Mesothelial cell of epicardium (in vitro differentiated cells): Measurements from ENCODE around the gene VCX2. TPM values are rescaled to one million over a fixed set of nuclear protein-coding genes. Genes with fewer than 3 reads are reported as not detected.
"Not testable (repeated sequence)": the region's sequence is repeated elsewhere in the genome, so short reads cannot be mapped to it uniquely, and the experiment has no call there.

Experiments
- DNase-seq, 2 experiments: peaks; one replicate each; pipeline ENCODE4 v3.0.0; 2021; ENCODE audit warnings: low spot score in 2 of 2; ENCODE audit not compliant: unreplicated experiment in 2 of 2
- H3K27ac Mint-ChIP-seq: 2 replicates; pipeline ENCODE4 v1.8.0; 2021; ENCODE audit warnings: mixed read lengths
- H3K27me3 Mint-ChIP-seq: 2 replicates; pipeline ENCODE4 v1.8.0; 2021; ENCODE audit warnings: low read depth, mixed read lengths
- H3K36me3 Mint-ChIP-seq: 2 replicates; pipeline ENCODE4 v1.8.0; 2021; ENCODE audit warnings: mixed read lengths
- H3K4me1 Mint-ChIP-seq: 2 replicates; pipeline ENCODE4 v1.8.0; 2021; ENCODE audit warnings: mixed read lengths
- H3K4me3 Mint-ChIP-seq: 2 replicates; pipeline ENCODE4 v1.8.0; 2021; ENCODE audit warnings: mild to moderate bottlenecking, moderate library complexity, mixed read lengths
- H3K9me3 Mint-ChIP-seq: 2 replicates; pipeline ENCODE4 v1.8.0; 2021; ENCODE audit warnings: mixed read lengths
- total RNA-seq: library from RNA; stranded (reverse); gene quantifications from 3 replicates; pipeline ENCODE4 v1.2.1, GENCODE V29; 2021
- TF ChIP-seq, protein P1 (sequence below): fragments of 200-600 bp; sonication (generic); IDR thresholded peaks from one replicate; pipeline ENCODE4 v1.5.0; 2021; ENCODE audit warnings: antibody characterized with exemption; ENCODE audit not compliant: unreplicated experiment

The VCX2 gene
- total RNA-seq, 1 donor from 2014 or later = not detected

DNA sequence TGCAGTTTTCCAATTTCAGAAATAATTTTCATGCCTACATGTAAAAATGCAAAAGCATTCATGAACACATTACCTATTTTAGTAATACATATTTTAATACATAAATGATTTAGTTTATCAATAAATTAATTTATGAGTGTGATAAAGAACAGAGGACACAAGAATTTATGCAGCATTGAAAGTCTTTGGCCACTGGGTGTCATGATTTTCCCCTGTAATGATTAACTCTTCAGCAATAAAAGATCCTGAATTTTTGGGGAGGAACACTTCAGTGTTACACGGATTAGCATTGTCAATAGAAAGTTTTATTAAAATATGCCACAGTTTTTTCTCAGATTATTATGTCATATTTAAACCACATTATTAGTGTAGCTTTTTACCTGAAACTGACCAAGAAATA is 8.6 kb upstream of the VCX2 start:
- Mint-ChIP-seq H3K4me3 (no peak overlapping the region), H3K27me3 (no peaks in the 10 kb centered on the region), H3K4me1 (no peaks in the 10 kb centered on the region), H3K36me3 (no peaks in the 10 kb centered on the region), H3K27ac (no peak overlapping the region), H3K9me3 (peaks cover 2% of the 10 kb centered on the region)
- DNase-seq = no peak
- TF ChIP-seq, protein P1, sequence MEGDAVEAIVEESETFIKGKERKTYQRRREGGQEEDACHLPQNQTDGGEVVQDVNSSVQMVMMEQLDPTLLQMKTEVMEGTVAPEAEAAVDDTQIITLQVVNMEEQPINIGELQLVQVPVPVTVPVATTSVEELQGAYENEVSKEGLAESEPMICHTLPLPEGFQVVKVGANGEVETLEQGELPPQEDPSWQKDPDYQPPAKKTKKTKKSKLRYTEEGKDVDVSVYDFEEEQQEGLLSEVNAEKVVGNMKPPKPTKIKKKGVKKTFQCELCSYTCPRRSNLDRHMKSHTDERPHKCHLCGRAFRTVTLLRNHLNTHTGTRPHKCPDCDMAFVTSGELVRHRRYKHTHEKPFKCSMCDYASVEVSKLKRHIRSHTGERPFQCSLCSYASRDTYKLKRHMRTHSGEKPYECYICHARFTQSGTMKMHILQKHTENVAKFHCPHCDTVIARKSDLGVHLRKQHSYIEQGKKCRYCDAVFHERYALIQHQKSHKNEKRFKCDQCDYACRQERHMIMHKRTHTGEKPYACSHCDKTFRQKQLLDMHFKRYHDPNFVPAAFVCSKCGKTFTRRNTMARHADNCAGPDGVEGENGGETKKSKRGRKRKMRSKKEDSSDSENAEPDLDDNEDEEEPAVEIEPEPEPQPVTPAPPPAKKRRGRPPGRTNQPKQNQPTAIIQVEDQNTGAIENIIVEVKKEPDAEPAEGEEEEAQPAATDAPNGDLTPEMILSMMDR = no peak

DNA sequence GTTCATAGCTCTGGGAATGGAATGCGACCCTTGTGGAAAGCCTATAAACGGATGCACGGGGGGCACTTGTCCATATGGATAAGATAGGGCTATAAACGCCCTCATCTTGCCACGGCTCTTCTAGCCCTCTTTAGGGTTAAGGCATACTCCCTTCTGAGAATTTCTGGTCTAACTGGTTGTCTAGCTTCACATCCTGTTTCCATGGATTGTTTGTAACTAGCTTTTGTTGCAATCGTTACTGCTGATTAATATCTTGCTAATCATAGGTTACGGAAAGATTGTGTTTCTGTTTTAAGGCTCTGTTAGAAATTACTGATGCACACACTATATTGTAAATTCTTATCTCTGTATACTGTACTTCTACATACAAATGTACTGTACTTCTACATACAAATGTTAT is 17.1 kb downstream of the VCX2 start:
- not testable (repeated sequence) for H3K4me1 Mint-ChIP-seq

DNA sequence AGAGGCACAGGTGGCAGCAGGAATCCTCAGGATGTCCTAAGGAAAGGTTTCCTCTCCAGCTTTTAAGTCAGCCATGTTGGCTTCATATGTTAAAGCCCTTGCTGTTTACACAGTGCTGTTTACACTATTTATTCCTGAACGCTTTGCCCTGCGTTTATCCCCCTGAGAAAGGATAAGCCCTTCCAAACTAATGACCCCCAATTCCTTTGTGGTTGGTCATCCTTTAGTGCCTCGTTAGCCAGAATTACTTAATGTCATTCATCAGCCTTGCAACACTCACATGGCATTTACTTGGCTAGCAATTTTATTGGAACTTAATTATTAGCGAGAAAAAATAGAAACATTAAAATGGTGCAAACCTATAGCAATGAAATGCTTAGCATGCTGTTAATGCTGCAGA is 23.8 kb downstream of the VCX2 start:
- no peak for DNase-seq
- Mint-ChIP-seq H3K27me3 (no peaks in the 10 kb centered on the region), H3K4me3 (no peak overlapping the region), H3K4me1 (no peaks in the 10 kb centered on the region), H3K36me3 (no peaks in the 10 kb centered on the region), H3K9me3 (peaks cover 12% of the 10 kb centered on the region), H3K27ac (no peak overlapping the region)
- TF ChIP-seq, protein P1 = no peak

More for the DNA sequence above, 17.1 kb downstream of the VCX2 start:
- peaks cover 11% of the 10 kb centered on the region for H3K9me3 Mint-ChIP-seq
- not testable (repeated sequence) for H3K27me3 Mint-ChIP-seq, DNase-seq, H3K4me3 Mint-ChIP-seq, H3K36me3 Mint-ChIP-seq, H3K27ac Mint-ChIP-seq

DNA sequence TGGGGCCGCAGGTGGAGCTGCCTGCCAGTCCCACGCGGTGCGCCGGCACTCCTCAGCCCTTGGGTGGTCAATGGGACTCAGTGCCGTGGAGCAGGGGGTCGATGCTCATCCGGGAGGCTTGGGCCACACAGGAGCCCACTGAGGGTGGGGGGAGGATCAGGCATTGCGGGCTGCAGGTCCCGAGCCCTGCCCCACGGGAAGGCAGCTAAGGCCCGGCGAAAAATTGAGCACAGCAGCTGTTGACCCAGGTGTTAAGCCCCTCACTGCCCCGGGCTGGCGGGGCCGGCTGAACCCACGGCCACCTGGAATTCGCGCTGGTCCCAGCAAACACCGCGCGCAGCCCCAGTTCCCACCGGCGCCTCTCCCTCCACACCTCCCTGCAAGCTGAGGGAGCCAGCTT is 26.1 kb downstream of the VCX2 start:
- TF ChIP-seq, protein P1 = no peak
- Mint-ChIP-seq H3K4me1 (peaks cover 4% of the 10 kb centered on the region), H3K9me3 (peaks cover 9% of the 10 kb centered on the region), H3K4me3 (no peak overlapping the region), H3K27ac (no peak overlapping the region), H3K27me3 (no peaks in the 10 kb centered on the region), H3K36me3 (no peaks in the 10 kb centered on the region)
- DNase-seq = no peak

DNA sequence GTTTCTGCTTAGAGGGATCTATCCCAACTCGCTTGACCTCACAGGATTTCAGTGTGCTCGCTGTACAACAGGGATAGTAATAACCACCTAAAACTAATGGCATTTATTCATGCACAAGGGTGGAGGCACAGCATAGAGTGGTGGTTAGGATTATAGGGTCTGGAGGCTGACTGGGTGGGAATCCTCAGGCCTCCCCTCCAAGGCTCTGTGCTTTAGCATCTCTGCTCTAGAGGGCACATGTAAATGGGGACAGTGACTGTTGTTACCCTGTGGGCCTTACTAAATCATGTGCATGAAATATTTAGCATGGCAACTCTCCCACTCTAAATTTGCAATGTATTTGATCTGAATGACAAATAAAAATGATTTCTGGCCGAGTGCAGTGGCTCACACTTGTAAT is 29.2 kb downstream of the VCX2 start:
- Mint-ChIP-seq H3K36me3 (no peaks in the 10 kb centered on the region), H3K4me3 (no peak overlapping the region), H3K4me1 (peaks cover 6% of the 10 kb centered on the region), H3K27ac (no peak overlapping the region), H3K9me3 (no peaks in the 10 kb centered on the region), H3K27me3 (no peaks in the 10 kb centered on the region)
- DNase-seq = no peak
- TF ChIP-seq, protein P1 = no peak

DNA sequence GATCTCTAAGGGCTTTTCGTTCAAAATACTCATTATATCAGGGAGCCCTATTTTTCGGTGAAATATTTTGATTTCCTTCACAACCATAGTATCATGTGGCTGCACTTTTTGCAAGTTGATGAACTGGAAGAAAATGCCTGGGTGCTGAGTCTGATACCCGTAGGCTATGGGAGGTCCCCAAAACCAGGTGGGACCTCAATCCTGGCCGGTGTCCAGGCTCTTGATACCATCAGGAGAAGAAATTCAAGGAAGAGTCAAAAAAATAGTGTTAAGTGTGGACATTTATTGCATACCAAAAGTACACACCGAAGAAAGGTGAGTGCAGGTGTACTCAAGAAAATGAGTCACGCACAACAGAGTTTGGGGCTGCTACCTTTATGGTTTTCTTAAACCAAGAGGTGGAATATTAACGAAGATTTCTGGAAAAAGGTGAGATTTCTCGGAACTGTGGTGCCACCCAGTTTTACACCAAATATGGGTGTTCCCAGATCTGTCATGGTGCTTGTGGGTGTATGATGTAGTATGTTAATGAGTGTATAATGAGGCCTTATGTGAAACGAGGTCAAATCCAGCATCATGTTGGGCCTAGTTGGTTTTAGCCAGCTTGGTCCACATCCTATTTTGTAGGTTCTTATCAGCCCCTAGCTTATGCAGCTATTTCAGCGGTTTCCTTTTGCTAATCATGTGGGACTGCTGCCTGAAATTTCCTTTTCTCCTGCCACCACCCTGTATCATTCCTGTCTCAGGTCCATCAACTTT is 29.9 kb downstream of the VCX2 start:
- Mint-ChIP-seq H3K27me3 (no peaks in the 10 kb centered on the region), H3K36me3 (no peaks in the 10 kb centered on the region), H3K4me1 (peaks cover 6% of the 10 kb centered on the region), H3K4me3 (no peak overlapping the region), H3K27ac (no peak overlapping the region), H3K9me3 (no peaks in the 10 kb centered on the region)
- TF ChIP-seq, protein P1 = no peak
- no peak for DNase-seq
